Endothelial cell of hepatic sinusoid (primary cell): ENCODE results near the gene FERMT3.

Experiments used
- in situ Hi-C: cut with HindIII; loops from 2 replicates; pipeline ENCODE4 v1.10.0; 2017; ENCODE audit warnings: low sequenced_read_pairs

FERMT3 gene

DNA sequence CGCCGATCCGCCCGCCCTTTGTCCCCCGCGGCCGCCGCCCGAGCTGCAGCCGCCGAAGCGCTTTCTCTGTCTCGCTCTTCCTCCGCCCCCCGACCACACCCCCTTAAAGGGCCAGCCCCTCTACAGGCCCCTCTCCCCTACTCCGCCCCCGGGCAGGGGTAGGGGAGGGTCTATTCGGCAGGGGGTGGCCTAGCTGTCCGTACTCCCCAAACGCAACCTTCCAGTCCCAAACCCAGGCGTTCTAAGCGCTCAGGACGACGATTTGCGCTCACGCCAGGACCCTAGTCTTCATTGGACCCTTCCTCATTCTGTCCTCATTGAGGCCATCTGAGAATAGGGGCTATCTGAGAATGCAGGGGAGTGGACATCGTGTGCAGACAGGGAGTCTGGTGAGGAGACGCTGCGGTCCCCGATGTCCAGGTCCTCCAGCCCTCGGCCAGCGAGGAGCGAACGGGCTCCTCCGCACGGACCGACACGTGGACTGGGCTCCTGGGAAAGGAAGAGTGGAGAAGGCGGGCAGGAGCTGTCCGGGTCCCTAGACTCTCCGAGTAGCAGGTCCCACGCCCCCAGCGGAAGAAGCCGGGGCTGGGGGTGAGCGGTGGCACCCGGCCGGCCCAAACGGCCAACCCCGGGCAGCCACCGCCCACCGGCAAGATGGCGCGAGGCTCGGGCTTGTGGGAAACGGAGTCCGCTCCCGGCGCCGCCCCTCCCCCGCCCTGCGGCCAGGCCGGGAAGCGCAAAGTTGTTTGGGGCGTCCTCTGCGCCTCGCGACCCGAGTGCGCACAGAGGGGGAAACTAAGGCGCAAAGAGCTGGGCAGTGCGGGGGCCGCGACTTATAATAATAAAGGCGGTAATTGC lies 40.6 kb downstream of the FERMT3 start, which contains the start of gene PPP1R14B:
Gene PPP1R14B (minus strand): TSS at position 73 of the 858 bp plus-strand sequence. CDS start 270 bp downstream, outside the sequence.
- in situ Hi-C loops = no loop called here

DNA sequence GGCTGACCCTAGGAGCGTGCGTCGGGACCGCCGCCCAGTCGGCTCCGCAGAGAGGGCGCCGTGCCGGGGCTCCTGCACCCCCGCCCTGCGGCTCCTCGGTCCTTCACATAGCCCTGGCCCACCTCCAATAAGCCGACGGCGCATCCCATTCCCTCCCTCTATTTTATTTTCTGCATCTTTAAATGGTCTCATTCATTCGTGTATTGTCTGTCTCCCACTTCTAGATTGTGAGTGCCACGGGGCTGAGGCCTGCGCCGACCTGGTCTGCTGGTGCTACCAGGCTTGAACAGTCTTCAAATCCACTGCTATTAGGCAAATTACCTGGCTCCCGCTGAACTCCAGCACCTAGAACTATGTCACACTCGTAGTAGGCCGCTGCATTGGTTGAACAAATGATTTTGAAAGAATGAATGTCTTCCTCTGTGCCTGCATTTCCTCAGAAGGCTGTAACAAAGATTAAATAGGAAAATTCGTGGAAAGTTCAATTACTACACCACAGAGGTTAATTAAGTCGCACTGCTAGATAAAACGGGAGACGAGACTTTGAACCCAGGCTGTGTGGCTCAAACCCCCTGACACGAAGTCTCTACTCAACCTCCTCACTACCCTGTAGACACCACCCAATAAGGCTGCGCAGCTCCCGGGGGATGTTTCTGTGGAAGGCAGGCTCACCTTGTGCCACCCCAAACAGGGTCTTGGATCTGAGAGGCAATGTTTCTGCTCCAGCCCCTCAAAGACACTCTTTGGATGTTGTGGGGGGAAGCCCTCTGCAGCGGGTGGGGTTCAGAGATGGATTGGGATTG lies 41.4 kb downstream of the FERMT3 start:
- in situ Hi-C loops = no loop called here

DNA sequence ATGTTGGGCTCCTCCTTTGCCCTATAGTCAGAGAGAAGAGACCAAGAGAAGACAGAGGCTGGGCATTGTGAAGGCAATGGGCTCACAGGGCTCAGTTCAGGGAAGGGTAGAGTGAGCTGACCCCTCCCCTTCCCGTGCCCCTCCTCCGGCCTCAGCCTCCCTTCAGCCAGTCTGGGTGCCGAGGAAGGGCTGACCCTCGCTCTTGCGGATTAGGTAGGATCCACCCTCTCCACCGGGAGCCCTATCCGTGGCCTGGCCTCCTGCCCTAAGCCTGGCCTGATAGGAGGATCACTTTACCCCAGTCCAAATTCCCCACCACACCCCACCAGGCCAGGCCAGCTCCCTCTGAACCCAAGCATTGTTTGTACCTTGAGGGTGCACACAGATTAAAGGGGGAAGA lies 42.1 kb downstream of the FERMT3 start:
- in situ Hi-C loops = no loop called here

DNA sequence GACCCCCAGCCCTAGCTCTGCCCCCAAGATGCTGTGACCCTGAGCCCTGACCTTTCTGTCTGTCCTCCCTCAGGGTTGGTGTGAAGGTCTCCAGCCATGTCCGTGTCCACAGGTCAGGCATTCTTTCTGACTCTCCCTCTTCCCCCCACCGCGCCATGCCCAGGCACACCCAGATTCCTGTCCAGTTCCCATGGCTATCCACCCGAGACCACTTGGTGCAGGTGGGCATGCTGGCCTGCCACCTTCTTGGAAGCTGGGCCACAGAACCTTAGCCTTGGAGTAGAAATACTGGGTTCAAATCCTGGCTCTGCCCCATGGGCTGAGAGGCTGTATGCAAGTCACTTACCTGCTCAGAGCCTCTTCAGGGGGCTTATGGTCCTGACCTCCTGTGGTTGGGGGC lies 42.5 kb downstream of the FERMT3 start:
- in situ Hi-C loops = no loop called here

DNA sequence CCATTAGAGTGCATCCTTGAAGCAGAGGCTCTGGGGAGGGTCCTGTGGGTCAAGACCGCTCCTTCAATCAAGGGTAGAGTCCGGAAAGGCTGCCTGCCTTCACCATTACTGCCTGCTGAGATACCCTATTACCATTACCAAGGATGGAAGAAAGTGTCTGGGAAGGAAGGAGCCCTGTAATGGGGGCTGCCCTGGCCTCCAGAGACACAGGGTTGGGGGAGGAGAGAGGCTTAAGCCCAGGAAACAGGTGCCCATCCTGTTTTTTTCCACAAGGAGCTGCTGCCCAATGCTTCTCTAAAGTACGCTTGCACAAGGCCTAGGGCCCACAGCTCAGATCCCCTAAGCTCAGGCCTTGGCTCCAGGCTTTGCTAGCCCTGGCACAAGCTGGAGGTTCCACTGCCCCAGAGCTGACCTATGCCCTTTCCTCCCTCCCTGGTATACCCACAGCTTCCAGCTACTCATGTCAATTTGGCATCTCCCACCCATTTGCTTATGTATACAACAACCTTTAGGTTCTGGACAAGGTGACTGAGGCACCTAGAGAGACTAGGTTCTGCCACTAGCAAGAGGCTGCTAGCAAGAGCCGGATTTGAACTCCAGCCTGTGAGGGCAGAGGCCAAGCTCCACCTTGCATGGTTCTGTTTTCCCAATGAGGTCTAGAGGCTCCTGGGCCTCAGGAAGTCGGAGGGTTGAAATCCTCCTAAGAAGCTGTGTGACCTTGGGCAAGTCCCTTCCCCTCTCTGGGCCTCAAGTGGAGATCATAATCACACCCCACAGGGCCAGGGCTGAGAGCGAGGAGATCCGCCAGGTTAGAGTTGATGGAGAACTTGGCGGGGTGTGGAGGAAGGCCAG lies 43.3 kb downstream of the FERMT3 start:
- in situ Hi-C loops = loop anchor here (5.0 kb wide), 1 partner anchor 58 kb away; the partner anchor contains the start of gene ESRRA

DNA sequence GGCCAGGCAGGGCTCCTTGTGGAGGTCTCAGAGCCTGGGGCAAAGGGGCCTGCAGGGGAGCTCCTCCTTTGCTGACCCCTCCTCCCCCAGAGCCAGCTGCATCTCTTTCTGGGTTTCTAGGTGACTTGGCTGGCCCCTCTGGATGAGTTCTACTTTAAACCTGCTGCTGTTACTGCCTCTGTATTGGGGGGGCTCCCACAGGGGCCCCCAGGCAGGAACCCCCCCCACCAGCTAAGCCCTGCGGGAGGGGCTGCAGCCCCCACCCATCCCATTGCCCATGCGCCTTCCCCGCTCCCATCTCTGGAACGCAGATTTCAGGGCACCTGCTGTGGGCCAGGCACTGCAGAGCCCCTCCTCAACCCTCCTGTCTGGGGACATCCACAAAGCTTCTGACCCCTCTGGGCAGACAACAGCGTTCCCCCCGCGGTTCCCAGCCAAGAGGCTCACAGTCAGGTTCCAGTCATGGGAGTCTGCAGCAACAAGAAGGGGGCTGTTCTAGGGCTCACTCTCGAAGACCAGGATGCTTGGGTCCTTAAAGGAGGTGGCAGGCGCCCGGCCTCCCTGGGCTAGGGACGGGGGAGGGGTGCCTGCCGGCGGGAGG lies 44.0 kb downstream of the FERMT3 start:
- in situ Hi-C loops = loop anchor here (5.0 kb wide), 1 partner anchor 57 kb away; the partner anchor contains the start of gene ESRRA

DNA sequence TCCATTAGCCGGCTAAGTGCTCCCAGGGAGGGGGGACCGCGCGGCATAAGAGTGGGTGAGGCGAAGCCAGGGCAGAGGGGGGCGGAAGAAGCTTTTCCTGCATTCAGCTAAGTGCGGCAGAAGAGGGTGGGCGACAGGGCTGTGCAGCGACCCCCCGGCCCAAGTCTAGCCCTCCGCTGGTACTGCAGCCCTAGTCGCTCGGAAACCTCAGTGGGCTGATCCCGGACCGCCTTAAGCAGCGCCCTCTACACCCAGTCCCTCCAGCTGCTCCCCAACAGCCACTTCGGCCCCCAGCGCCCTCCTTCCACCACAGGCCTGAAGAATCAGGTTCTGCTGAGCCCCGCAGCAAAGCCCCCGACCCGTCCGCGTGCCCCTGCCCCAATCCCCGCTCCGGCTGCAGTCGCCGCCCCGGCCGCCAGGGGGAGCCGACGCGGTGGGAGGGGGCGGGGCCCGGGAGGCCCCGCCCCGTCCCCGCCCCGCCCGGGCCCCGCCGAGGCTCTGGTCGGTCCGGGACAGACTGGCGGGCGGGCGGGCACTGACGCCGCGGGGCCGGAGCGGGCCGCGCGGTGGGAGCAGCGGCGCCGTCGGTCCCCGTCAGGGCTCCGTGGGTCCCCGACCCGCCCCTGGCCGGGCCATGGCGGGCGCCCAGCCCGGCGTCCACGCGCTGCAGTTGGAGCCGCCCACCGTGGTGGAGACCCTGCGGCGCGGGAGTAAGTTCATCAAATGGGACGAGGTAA lies 44.7 kb downstream of the FERMT3 start, which contains the start of gene PLCB3:
Gene PLCB3 (plus strand): TSS at position 515 of the 737 bp plus-strand sequence. CDS start 120 bp downstream, at position 635.
- in situ Hi-C loops = loop anchor here (5.0 kb wide), 1 partner anchor 56 kb away; the partner anchor contains the start of gene ESRRA

DNA sequence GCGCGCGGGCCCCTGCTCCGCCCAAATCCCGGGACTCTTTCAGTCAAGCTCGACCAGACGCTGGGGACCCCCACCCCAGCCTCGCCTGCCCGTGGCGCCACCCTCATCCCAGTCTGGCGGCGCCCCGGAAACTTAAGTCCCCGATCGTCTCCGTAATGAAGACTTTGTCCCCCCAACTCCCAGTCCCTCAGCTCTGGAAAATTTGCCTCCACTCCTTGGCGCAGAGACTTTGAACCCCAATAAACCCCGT lies 45.2 kb downstream of the FERMT3 start:
- in situ Hi-C loops = loop anchor here (5.0 kb wide), 1 partner anchor 56 kb away; the partner anchor contains the start of gene ESRRA

DNA sequence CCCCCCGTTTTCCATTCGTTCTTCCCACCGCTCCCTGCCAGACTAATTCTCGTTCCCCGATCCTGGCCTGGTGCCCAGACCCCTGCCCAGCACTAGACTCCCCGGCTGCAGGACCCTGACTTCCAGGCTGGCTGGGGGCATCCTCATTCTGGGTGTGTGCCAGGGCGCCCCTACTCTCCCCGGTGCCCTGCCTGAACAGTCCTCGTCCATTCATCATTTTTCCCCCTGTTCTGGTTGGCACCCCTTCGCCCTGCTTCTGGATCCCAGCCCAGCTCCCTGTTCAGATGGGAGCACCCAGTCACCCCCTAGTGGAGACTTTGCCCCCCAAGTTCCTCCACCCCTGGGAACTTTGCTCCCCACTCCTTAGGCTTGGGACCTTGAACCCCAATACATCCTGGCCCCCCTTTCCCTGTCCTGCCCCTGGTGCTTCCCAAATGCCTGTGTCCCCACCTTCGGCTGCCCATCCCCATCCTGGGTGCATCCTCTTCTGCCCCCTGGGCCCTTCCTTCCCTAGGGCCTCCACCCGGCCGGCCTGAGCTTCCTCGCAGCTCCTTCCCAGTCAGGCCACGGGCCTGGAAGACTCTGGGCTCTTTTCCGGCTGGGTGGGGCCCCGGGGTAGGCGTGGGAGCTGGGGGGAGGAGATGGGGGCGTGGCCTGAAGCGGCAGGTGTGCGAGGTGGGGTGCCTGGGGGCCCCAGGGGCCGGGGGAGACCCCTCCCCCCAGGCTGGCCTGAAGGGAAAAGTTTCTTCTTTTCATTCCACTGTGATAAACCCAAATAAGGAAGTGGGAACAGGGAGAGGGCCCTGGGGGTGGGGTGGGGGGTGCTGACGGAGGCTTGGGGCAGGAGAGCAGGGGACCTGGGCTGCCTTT lies 45.7 kb downstream of the FERMT3 start:
- in situ Hi-C loops = loop anchor here (5.0 kb wide), 1 partner anchor 55 kb away; the partner anchor contains the start of gene ESRRA

DNA sequence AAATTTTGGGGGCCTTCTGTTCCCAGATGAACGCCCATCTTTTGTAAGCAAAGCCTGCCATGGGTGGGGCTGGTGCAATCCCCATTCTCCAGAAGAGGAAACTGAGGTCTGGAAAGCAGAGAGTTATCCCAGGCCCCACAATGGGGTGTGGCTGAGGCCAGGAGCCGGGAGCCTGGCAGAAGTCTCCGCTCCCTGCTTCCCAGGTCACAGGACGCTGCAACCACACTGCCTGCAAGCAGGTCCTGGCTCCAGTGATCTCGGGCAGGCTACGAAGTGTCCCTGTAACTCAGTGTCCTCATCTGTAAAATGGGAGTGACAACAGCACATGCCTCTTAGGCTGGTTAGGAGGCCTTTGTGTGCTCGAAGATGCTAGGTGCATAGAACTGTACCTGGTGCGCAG lies 46.5 kb downstream of the FERMT3 start:
- in situ Hi-C loops = loop anchor here (5.0 kb wide), 1 partner anchor 54 kb away; the partner anchor contains the start of gene ESRRA

DNA sequence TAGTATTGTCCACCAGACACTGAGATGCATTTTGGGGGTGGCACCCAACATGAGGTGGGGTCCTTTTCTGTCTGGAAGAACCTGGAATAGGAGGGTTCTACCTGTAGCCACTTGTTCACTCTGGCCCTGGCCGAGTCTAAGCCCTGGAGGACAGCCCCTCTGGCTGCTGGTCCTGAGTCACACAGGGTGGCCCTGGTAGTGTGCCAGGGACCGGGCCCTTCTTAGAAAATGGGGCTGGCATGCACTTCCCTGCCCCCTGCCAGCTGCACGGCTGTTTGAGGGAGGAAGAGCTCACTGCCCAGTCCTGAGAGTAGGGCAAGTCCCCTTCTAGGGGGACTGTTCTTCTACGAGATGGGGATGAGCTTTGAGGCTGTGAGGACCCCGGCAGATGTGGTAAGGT lies 47.0 kb downstream of the FERMT3 start:
- in situ Hi-C loops = loop anchor here (5.0 kb wide), 1 partner anchor 54 kb away; the partner anchor contains the start of gene ESRRA

DNA sequence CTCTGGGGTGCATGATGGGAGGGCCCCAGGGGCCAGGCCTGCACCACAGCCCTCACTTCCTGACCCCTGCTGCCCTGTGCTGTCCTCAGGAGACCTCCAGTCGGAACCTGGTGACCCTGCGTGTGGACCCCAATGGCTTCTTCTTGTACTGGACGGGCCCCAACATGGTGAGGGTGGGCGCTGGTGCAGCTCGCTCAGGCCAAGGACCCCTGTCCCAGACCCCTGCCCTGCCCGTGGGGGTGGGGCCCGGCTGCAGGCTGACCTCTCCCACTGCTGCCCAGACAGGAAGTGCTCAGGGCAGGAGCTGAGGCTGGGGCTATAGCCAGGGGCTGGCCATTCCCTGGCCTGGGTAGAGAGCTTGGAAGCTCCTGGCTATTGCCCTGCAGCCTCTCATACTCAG lies 47.8 kb downstream of the FERMT3 start:
- in situ Hi-C loops = loop anchor here (5.0 kb wide), 1 partner anchor 53 kb away; the partner anchor contains the start of gene ESRRA

DNA sequence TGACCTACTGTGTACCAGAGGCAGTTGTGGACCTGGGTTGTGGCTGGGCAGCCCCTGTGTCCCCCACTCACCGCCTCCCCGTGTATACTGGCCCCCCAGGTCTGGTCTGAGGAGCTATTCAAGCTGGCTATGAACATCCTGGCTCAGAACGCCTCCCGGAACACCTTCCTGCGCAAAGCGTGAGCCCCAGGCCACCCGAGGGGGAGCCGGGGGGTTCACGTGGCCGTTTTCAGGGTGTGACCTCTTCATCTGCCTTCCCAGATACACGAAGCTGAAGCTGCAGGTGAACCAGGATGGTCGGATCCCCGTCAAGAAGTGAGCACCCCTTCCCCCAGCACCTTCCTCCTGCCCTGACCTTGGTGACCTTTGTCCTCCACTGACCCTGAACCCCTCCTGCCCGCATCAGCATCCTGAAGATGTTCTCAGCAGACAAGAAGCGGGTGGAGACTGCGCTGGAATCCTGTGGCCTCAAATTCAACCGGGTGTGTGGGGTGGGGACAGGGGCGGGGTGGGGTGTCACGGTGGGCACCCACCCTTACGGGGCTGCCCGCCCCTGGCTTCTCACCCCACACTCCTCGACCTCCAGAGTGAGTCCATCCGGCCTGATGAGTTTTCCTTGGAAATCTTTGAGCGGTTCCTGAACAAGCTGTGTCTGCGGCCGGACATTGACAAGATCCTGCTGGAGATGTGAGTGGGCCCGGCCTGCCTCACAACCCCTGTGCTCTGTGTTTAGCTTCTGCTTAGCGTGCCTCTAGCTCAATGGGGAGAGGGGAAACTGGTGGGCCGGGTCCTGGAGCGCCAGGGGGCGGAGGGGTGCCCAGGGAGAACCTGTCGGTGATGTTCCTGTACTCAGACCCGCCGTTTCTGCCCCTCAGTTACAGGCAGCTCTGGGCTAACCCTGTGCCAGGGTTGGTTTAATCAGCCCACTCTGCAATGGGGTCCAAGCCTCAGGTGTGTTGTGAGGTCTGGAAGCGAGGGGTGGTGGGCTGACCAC lies 48.9 kb downstream of the FERMT3 start:
- in situ Hi-C loops = no loop called here

DNA sequence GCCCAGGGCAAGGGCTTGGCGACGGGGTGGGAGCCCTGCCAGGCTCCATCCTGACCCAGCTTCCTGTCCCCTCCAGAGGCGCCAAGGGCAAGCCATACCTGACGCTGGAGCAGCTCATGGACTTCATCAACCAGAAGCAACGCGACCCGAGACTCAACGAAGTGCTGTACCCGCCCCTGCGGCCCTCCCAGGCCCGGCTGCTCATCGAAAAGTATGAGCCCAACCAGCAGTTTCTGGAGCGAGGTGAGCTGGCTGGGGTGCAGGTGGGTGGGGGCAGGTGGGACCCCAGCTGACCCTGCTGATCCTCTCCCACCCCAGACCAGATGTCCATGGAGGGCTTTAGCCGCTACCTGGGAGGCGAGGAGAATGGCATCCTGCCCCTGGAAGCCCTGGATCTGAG lies 49.8 kb downstream of the FERMT3 start:
- in situ Hi-C loops = no loop called here

DNA sequence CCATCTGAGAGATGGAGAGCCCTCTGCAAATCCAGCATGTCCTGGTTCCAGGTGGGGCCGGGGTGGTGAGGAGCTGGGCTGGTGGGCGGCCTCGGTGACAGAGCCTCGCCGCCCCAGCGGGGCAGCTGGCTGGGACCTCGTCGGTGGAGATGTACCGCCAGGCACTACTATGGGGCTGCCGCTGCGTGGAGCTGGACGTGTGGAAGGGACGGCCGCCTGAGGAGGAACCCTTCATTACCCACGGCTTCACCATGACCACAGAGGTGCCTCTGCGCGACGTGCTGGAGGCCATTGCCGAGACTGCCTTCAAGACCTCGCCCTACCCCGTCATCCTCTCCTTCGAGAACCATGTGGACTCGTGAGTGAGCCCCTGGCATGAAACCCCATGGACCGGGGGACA lies 51.8 kb downstream of the FERMT3 start:
- in situ Hi-C loops = no loop called here

DNA sequence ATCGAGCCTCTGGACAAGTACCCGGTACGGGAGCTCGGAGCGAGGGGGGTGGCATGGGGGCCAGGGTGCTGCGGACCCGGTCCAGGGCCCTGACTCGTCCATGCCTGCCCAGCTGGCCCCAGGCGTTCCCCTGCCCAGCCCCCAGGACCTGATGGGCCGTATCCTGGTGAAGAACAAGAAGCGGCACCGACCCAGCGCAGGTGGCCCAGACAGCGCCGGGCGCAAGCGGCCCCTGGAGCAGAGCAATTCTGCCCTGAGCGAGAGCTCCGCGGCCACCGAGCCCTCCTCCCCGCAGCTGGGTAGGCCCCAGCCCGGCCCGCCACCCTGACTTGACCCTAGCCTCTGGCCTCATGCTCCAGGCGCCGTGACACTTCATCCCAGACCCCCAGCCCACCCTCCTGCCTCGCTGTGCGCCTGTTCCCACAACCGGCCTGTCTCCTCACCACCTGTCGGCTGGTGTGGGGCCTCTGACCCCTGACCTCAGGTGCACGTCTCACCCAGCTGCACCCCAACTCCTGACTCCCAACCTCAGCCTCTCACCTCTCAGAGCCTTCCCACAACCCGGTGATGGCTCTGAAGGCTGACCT lies 52.5 kb downstream of the FERMT3 start:
- in situ Hi-C loops = no loop called here
